GM12878 (cell line): ENCODE results near the gene DNMT3A. TPM values are rescaled to one million over a fixed set of nuclear protein-coding genes. Genes with fewer than 3 reads are reported as not detected.

Experiments
- ATAC-seq: fragments of 200-7000 bp; cut with Tn5 transposase; 3 replicates; pipeline ENCODE4 v1.9.1; 2020; ENCODE audit warnings: mild to moderate bottlenecking, moderate library complexity
- BruUV-seq: library from RNA; stranded (reverse); fragments of 400-500 nt; replicated peaks from 2 replicates; lab custom pipeline; 2021; lab: Mats Ljungman, UMichigan
- CTCF ChIA-PET: fragments of 300-600 bp; sonication (Branson Sonifier 250); formaldehyde crosslinking; extraction: SDS; loops from one replicate; lab custom pipeline; 2021; ENCODE audit warnings: inconsistent platforms; lab: Yijun Ruan, JAX
- POLR2A ChIA-PET: fragments of 350-600 bp; formaldehyde crosslinking; extraction: SDS; loops from one replicate; lab custom pipeline; 2021; ENCODE audit warnings: inconsistent platforms; lab: Charles Lee
- RAD21 ChIA-PET: fragments of 300-600 bp; sonication (Branson Sonifier 250); formaldehyde crosslinking; loops from one replicate; lab custom pipeline; 2023; ENCODE audit warnings: antibody characterized with exemption; ENCODE audit not compliant: unreplicated experiment; lab: Charles Lee
- SMC1A ChIA-PET: fragments of 300-600 bp; sonication (Branson Sonifier 250); formaldehyde crosslinking; loops from one replicate; lab custom pipeline; 2023; ENCODE audit not compliant: unreplicated experiment, uncharacterized antibody; lab: Charles Lee
- DNase-seq: peaks from one replicate; pipeline ENCODE4 v3.0.0-alpha.2; 2011; ENCODE audit warnings: low read depth, low spot score
- FAIRE-seq: peaks from 3 replicates; lab custom pipeline; 2011; peaks lifted over from hg19 to GRCh38; lab: Jason Lieb, UNC
- H2AFZ ChIP-seq: 2 replicates; pipeline ENCODE4 v1.6.0; 2011; ENCODE audit warnings: low read depth, low read length, control low read depth; ENCODE audit not compliant: control insufficient read depth
- H3K27ac ChIP-seq: 2 replicates; pipeline ENCODE4 v1.5.1; 2011; ENCODE audit warnings: control low read depth; ENCODE audit not compliant: control insufficient read depth, insufficient read depth
- H3K27me3 ChIP-seq, 2 experiments: replicated peaks in 1 of 2; 2 replicates each; pipeline versions ENCODE4 v1.6.0 to v1.6.1; 2011; ENCODE audit warnings: low read length in 1 of 2; ENCODE audit not compliant: control insufficient read depth in 2 of 2, insufficient read depth in 2 of 2
- H3K36me3 ChIP-seq, 2 experiments: 2 replicates each; pipeline ENCODE4 v1.5.1; 2011; ENCODE audit warnings: low read length in 1 of 2; ENCODE audit not compliant: control insufficient read depth in 2 of 2, insufficient read depth in 2 of 2
- H3K4me1 ChIP-seq: 2 replicates; pipeline ENCODE4 v1.6.1; 2011; ENCODE audit warnings: mild to moderate bottlenecking, low read length, moderate library complexity, mixed read lengths; ENCODE audit not compliant: control insufficient read depth, insufficient read depth
- H3K4me2 ChIP-seq: 2 replicates; pipeline ENCODE4 v1.6.0; 2011; ENCODE audit warnings: control low read depth; ENCODE audit not compliant: control insufficient read depth, insufficient read depth
- H3K4me3 ChIP-seq: fragments of 200-600 bp; sonication (generic); 2 replicates; pipeline ENCODE4 v1.5.1; 2016
- H3K79me2 ChIP-seq: 2 replicates; pipeline ENCODE4 v1.6.0; 2011; ENCODE audit warnings: low read length; ENCODE audit not compliant: control insufficient read depth, insufficient read depth
- H3K9ac ChIP-seq: 2 replicates; pipeline ENCODE4 v1.8.0; 2011; ENCODE audit warnings: low read length, control low read depth, mixed read lengths; ENCODE audit not compliant: control insufficient read depth, insufficient read depth
- H3K9me3 ChIP-seq: replicated peaks from 3 replicates; pipeline ENCODE4 v1.5.1; 2011; ENCODE audit warnings: mild to moderate bottlenecking, low read length; ENCODE audit not compliant: control insufficient read depth, insufficient read depth
- H4K20me1 ChIP-seq: 2 replicates; pipeline ENCODE4 v1.6.0; 2011; ENCODE audit not compliant: control insufficient read depth, insufficient read depth
- BCL3 ChIP-seq: IDR thresholded peaks from 2 replicates; pipeline ENCODE4 v1.6.1; 2011; ENCODE audit warnings: borderline replicate concordance, low read depth, mild to moderate bottlenecking, moderate library complexity, low read length; ENCODE audit not compliant: insufficient read depth, poor library complexity, severe bottlenecking
- BRCA1 ChIP-seq: IDR thresholded peaks from 2 replicates; pipeline ENCODE4 v1.6.1; 2011; ENCODE audit warnings: low read depth, low read length, improper control_type of control experiment
- FOS ChIP-seq: IDR thresholded peaks from 3 replicates; pipeline ENCODE4 v1.6.1; 2011; ENCODE audit warnings: borderline replicate concordance; ENCODE audit not compliant: insufficient read length; ENCODE audit errors: extremely low read depth
- KDM1A ChIP-seq: fragments of 200-600 bp; sonication (generic); IDR thresholded peaks from 2 replicates; pipeline ENCODE4 v1.6.1; 2016; ENCODE audit warnings: borderline replicate concordance
- PML ChIP-seq: IDR thresholded peaks from 2 replicates; pipeline ENCODE4 v1.6.1; 2012; ENCODE audit warnings: low read length, inconsistent platforms
- SREBF2 ChIP-seq: IDR thresholded peaks from 2 replicates; pipeline ENCODE4 v1.6.1; 2012; ENCODE audit warnings: mild to moderate bottlenecking, low read length
- WGBS: methylation state at CpG from one replicate; pipeline ENCODE4 v1.1.6; 2016; ENCODE audit warnings: low lambda C conversion rate; ENCODE audit not compliant: insufficient replicate concordance, insufficient coverage; ENCODE audit errors: missing lambda C conversion rate; 5-methylcytosine and 5-hydroxymethylcytosine counted together
- in situ Hi-C: fragments of 300-500 bp; cut with MboI; formaldehyde crosslinking; loops from 9 replicates; pipeline ENCODE4 v1.14.3; 2018; ENCODE audit warnings: mixed read lengths
- intact Hi-C: fragments of 100-400 bp; cut with micrococcal nuclease; formaldehyde crosslinking; loops from one replicate; pipeline ENCODE4 v1.14.2; 2022; ENCODE audit not compliant: unreplicated experiment
- polyA plus RNA-seq, 11 experiments: library from polyadenylated mRNA; depleted of rRNA in 4 of 11; unstranded in 6 of 11; stranded (reverse) in 5 of 11; fragments of >200 nt; fragmentation: Nextera tagmentation in 4 of 11; fragmentation: Illumina TruSeq in 1 of 11; extraction: Ambion mirVana in 4 of 11; extraction: Trizol in 1 of 11; gene quantifications; 1 replicate in 1 of 11; 2 replicates in 10 of 11; pipeline versions ENCODE4 v1.2.1 to v1.2.3, GENCODE V29; 2011 to 2016; ENCODE audit warnings: inconsistent platforms in 2 of 11, missing spikeins in 2 of 11, low read depth in 1 of 11
- total RNA-seq, 4 experiments: library from RNA; depleted of rRNA in 3 of 4; stranded (reverse); fragments of >200 nt in 3 of 4; fragmentation: Illumina TruSeq in 1 of 4; extraction: Trizol in 1 of 4; gene quantifications; 2 replicates each; pipeline versions ENCODE4 v1.2.1 to v1.2.3, GENCODE V29; 2013 to 2021

The DNMT3A gene
- total and polyA plus RNA-seq, 10 of the 15 experiments (the other 5 are each of a cell fraction or from before 2014, with no cell fraction given), result 7.4 to 51.6 (median 17.4) TPM

DNA sequence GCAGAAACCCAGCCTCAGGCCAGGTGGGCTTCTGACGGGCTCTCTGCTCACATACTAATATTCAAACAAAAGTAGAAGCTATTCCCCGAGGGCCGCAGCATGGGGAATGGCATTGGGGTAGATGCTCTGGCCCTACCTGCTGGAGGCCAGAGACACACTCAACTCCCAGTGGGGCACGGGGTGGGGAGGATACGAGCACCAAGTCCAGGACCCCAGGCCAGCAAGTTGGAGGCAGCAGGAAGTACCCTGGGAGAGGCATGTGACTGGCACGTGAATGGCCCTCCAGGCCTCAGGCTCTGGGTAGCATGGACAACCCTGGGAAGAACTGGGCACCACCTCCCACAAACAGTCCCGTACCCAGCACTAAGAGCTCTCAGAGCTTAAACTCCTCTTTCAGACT, 3.8 kb downstream of the DNMT3A start:
- H3K27me3 ChIP-seq, result no peaks in the 10 kb centered on the region
- DNase-seq, result no peak
- SMC1A ChIA-PET, result interaction anchor here (1.8 kb wide), 1 partner anchor 59 kb away, joined by 7 read pairs; no protein-coding TSS in a partner anchor
- FAIRE-seq, result no peak
- BruUV-seq, result no TSS peak
- no peak overlapping the region for H3K4me2 ChIP-seq
- WGBS, result 77% methylated on average over 7 of the region's 7 CpGs
- in situ Hi-C loops, result no loop called here
- POLR2A ChIA-PET, result interaction anchor here (1.0 kb wide), 1 partner anchor 181 kb away, joined by 3 read pairs; no protein-coding TSS in a partner anchor
- no peak overlapping the region for H2AFZ ChIP-seq
- no peak overlapping the region for H3K4me3 ChIP-seq
- CTCF ChIA-PET, result interaction anchor here (1.1 to 2.1 kb wide), 2 partner anchors 23 to 24 kb away, joined by 3 to 9 read pairs; no protein-coding TSS in a partner anchor
- no peaks in the 10 kb centered on the region for H3K9me3 ChIP-seq
- intact Hi-C loops, result no loop called here
- H3K36me3 ChIP-seq, result no peaks in the 10 kb centered on the region; a peak in 2 of 4 replicates
- H3K27ac ChIP-seq, result no peak overlapping the region
- no peak for TF ChIP-seq KDM1A
- no peak for TF ChIP-seq BRCA1
- TF ChIP-seq FOS, result no peak
- no peak for TF ChIP-seq BCL3
- no peak for TF ChIP-seq SREBF2
- no peak for TF ChIP-seq PML
- ATAC-seq, result no peak
- peaks cover 5% of the 10 kb centered on the region for H4K20me1 ChIP-seq
- H3K4me1 ChIP-seq, result peaks cover 25% of the 10 kb centered on the region
- RAD21 ChIA-PET, result interaction anchor here (0.7 kb wide), 1 partner anchor 362 kb away, joined by 3 read pairs; no protein-coding TSS in a partner anchor
- H3K79me2 ChIP-seq, result peaks cover 29% of the 10 kb centered on the region
- H3K9ac ChIP-seq, result no peak overlapping the region
